SK-N-SH (cell line): Measurements from ENCODE around the gene BBS2.

Source experiments
- CTCF ChIP-seq: fragments of 200-600 bp; sonication (generic); IDR thresholded peaks from 2 replicates; pipeline ENCODE4 v1.6.1; 2017; ENCODE audit warnings: antibody characterized with exemption, mild to moderate bottlenecking, moderate library complexity
- EP300 ChIP-seq, 2 experiments: IDR thresholded peaks; 2 replicates each; pipeline versions ENCODE4 v1.4.0 to v1.6.1; 2012; ENCODE audit warnings: borderline replicate concordance in 1 of 2, low read depth in 1 of 2, low read length in 1 of 2
- EZH2phosphoT487 ChIP-seq: fragments of 200-600 bp; sonication (generic); IDR thresholded peaks from 2 replicates; pipeline ENCODE4 v1.6.1; 2017; ENCODE audit warnings: low read depth, mixed run types, mild to moderate bottlenecking, antibody characterized with exemption, moderate library complexity, borderline replicate concordance
- FOSL2 ChIP-seq: IDR thresholded peaks from 2 replicates; pipeline ENCODE4 v1.4.0; 2012; ENCODE audit warnings: low read depth, mild to moderate bottlenecking, moderate library complexity, borderline replicate concordance
- GABPA ChIP-seq: IDR thresholded peaks from 2 replicates; pipeline ENCODE4 v1.4.0; 2012; ENCODE audit warnings: low read depth, mild to moderate bottlenecking
- RCOR1 ChIP-seq: fragments of 150-350 bp; IDR thresholded peaks from 2 replicates; pipeline ENCODE4 v1.6.1; 2017; ENCODE audit warnings: antibody characterized with exemption, low read length
- REST ChIP-seq: IDR thresholded peaks from 2 replicates; pipeline ENCODE4 v1.6.1; 2012; ENCODE audit warnings: mild to moderate bottlenecking, low read depth, low read length, moderate library complexity
- TEAD4 ChIP-seq: IDR thresholded peaks from 2 replicates; pipeline ENCODE4 v1.4.0; 2012; ENCODE audit warnings: mild to moderate bottlenecking, borderline replicate concordance; ENCODE audit not compliant: insufficient read depth

- no peak for TF ChIP-seq CTCF
- no peak for TF ChIP-seq FOSL2
- no peak for TF ChIP-seq REST
- no peak for TF ChIP-seq GABPA
- no peak for TF ChIP-seq RCOR1
- no peak for TF ChIP-seq EP300 (IDR thresholded peaks at IDR 0.05; ENCODE audit: borderline replicate concordance in 1 of 2, low read depth in 1 of 2, low read length in 1 of 2)
- TF ChIP-seq TEAD4, result no peak
- no peak for TF ChIP-seq EZH2phosphoT487
Measured at GRCh38 chr16:56493126-56493525, 26.7 kb downstream of the BBS2 start.
